ENCODE results near the gene AMOT.

DNA sequence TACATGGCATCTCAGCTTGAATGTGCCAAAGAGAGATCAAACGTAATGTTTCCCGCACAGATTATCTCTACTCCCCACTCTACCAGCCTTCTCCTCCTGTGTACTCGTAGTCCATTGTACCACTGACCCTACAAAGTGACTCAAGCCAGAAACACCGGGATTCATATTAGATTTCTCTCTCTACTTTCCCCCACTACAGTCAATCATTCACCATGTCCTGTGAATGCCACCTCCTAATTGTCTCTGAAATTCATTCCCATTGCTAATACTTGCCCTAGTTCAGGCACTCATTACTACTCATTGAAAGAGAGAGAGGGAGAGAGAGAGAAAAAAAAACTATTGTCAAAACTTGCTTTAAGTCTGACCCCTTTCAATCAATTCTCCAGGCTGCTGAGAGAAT lies 82.7 kb downstream of the AMOT start:
- TF ChIP-seq, protein P1, sequence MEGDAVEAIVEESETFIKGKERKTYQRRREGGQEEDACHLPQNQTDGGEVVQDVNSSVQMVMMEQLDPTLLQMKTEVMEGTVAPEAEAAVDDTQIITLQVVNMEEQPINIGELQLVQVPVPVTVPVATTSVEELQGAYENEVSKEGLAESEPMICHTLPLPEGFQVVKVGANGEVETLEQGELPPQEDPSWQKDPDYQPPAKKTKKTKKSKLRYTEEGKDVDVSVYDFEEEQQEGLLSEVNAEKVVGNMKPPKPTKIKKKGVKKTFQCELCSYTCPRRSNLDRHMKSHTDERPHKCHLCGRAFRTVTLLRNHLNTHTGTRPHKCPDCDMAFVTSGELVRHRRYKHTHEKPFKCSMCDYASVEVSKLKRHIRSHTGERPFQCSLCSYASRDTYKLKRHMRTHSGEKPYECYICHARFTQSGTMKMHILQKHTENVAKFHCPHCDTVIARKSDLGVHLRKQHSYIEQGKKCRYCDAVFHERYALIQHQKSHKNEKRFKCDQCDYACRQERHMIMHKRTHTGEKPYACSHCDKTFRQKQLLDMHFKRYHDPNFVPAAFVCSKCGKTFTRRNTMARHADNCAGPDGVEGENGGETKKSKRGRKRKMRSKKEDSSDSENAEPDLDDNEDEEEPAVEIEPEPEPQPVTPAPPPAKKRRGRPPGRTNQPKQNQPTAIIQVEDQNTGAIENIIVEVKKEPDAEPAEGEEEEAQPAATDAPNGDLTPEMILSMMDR (IDR thresholded peaks at IDR 0.05; ENCODE audit: poor library complexity): no peak
- no peak for TF ChIP-seq EZH2phosphoT487 (IDR thresholded peaks at IDR 0.05; ENCODE audit: low read depth, severe bottlenecking, unreplicated experiment)
- no peak for TF ChIP-seq EZH2 (IDR thresholded peaks at IDR 0.05; ENCODE audit: borderline replicate concordance)
